ENCODE results near the gene CDC37.

DNA sequence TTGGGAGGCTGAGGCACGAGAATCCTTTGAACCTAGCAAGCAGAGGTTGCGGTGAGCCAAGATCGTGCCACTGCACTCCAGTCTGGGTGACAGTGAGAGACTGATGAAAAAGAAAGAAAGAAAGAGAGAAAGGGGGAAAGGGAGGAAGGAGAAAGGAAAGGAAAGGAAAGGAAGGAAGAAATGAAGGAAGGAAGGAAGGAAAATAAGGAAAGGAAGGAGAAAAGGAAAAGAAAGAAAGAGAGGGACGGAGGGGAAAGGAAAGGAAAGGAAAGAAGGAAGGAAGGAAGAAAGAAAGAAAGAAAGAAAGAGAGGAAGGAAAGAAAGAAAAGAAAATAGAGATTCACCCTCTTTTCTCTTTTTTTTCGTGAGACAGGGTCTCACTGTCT lies 25.6 kb upstream of the CDC37 start:
- TF ChIP-seq SP1 (CRISPR knock-in tag; conservative IDR thresholded peaks at IDR 0.05): no peak
- TF ChIP-seq CBFB (CRISPR knock-in tag; IDR thresholded peaks at IDR 0.05; ENCODE audit: low read depth): no peak
- TF ChIP-seq, protein P1, sequence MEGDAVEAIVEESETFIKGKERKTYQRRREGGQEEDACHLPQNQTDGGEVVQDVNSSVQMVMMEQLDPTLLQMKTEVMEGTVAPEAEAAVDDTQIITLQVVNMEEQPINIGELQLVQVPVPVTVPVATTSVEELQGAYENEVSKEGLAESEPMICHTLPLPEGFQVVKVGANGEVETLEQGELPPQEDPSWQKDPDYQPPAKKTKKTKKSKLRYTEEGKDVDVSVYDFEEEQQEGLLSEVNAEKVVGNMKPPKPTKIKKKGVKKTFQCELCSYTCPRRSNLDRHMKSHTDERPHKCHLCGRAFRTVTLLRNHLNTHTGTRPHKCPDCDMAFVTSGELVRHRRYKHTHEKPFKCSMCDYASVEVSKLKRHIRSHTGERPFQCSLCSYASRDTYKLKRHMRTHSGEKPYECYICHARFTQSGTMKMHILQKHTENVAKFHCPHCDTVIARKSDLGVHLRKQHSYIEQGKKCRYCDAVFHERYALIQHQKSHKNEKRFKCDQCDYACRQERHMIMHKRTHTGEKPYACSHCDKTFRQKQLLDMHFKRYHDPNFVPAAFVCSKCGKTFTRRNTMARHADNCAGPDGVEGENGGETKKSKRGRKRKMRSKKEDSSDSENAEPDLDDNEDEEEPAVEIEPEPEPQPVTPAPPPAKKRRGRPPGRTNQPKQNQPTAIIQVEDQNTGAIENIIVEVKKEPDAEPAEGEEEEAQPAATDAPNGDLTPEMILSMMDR (IDR thresholded peaks at IDR 0.05): no peak
- no peak for TF ChIP-seq ZBTB21 (CRISPR knock-in tag; IDR thresholded peaks at IDR 0.05; ENCODE audit: borderline replicate concordance)
- TF ChIP-seq, protein P2, sequence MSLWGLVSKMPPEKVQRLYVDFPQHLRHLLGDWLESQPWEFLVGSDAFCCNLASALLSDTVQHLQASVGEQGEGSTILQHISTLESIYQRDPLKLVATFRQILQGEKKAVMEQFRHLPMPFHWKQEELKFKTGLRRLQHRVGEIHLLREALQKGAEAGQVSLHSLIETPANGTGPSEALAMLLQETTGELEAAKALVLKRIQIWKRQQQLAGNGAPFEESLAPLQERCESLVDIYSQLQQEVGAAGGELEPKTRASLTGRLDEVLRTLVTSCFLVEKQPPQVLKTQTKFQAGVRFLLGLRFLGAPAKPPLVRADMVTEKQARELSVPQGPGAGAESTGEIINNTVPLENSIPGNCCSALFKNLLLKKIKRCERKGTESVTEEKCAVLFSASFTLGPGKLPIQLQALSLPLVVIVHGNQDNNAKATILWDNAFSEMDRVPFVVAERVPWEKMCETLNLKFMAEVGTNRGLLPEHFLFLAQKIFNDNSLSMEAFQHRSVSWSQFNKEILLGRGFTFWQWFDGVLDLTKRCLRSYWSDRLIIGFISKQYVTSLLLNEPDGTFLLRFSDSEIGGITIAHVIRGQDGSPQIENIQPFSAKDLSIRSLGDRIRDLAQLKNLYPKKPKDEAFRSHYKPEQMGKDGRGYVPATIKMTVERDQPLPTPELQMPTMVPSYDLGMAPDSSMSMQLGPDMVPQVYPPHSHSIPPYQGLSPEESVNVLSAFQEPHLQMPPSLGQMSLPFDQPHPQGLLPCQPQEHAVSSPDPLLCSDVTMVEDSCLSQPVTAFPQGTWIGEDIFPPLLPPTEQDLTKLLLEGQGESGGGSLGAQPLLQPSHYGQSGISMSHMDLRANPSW (CRISPR knock-in tag; conservative IDR thresholded peaks at IDR 0.05; ENCODE audit: low read depth): no peak
- no peak for TF ChIP-seq EMX1 (CRISPR knock-in tag; IDR thresholded peaks at IDR 0.05)
- TF ChIP-seq, protein P3, sequence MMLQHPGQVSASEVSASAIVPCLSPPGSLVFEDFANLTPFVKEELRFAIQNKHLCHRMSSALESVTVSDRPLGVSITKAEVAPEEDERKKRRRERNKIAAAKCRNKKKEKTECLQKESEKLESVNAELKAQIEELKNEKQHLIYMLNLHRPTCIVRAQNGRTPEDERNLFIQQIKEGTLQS (CRISPR knock-in tag; conservative IDR thresholded peaks at IDR 0.05): no peak
- TF ChIP-seq, protein P4, sequence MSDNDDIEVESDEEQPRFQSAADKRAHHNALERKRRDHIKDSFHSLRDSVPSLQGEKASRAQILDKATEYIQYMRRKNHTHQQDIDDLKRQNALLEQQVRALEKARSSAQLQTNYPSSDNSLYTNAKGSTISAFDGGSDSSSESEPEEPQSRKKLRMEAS (CRISPR knock-in tag; IDR thresholded peaks at IDR 0.05): no peak
- no peak for TF ChIP-seq FOXP1 (CRISPR knock-in tag; IDR thresholded peaks at IDR 0.05; ENCODE audit: borderline replicate concordance)
- TF ChIP-seq GRHL2 (CRISPR knock-in tag; IDR thresholded peaks at IDR 0.05; ENCODE audit: insufficient replicate concordance, severe bottlenecking): no peak
- no peak for TF ChIP-seq JUN (CRISPR knock-in tag; IDR thresholded peaks at IDR 0.05)
